BE2C (cell line): ENCODE data around the gene CSF1. TPM values are rescaled to one million over a fixed set of nuclear protein-coding genes. Genes with fewer than 3 reads are reported as not detected.
A peak's percentile ranks its signal among the peaks of the same experiment; 100 is the strongest.
"Not testable (repeated sequence)": the region's sequence is repeated elsewhere in the genome, so short reads cannot be mapped to it uniquely, and the experiment has no call there.

Experiments
- DNase-seq: peaks from one replicate; pipeline ENCODE4 v3.0.0-alpha.2; 2020
- H3K27me3 ChIP-seq: fragments of 250-450 bp; sonication (Bioruptor Pico); 2 replicates; pipeline ENCODE4 v1.5.1; 2020; ENCODE audit warnings: mild to moderate bottlenecking
- H3K36me3 ChIP-seq: fragments of 250-450 bp; sonication (Bioruptor Pico); 2 replicates; pipeline ENCODE4 v1.5.1; 2020; ENCODE audit warnings: mild to moderate bottlenecking
- H3K4me1 ChIP-seq: fragments of 250-450 bp; sonication (Bioruptor Pico); 2 replicates; pipeline ENCODE4 v1.5.1; 2020
- H3K4me3 ChIP-seq: 2 replicates; pipeline ENCODE4 v1.5.1; 2011; ENCODE audit warnings: low read depth, low read length
- H3K9me3 ChIP-seq: fragments of 250-450 bp; sonication (Bioruptor Pico); 2 replicates; pipeline ENCODE4 v1.5.1; 2020
- CTCF ChIP-seq: IDR thresholded peaks from 2 replicates; pipeline ENCODE4 v1.5.1; 2012; ENCODE audit warnings: mild to moderate bottlenecking, low read depth, low read length
- polyA plus RNA-seq: library from polyadenylated mRNA; unstranded; fragments of >200 nt; gene quantifications from one replicate; pipeline ENCODE4 v1.2.1, GENCODE V29; 2012; ENCODE audit warnings: low read depth, missing spikeins; ENCODE audit not compliant: insufficient read length, insufficient read depth

Gene CSF1
- 9.1 TPM for polyA plus RNA-seq

GRCh38 chr1:109910123-109910962 is at the start of gene CSF1:
Gene CSF1, plus strand, starts transcription at chr1:109910849. Its CDS starts 175 bp downstream, at chr1:109911024.
- Histone ChIP-seq H3K4me3 (peak within 1 kb of the TSS; percentile 77), H3K4me1 (peaks cover 12% of the 10 kb centered on the region), H3K27me3 (no peaks in the 10 kb centered on the region), H3K36me3 (0 out of 2 replicates have a peak, but pooled peaks cover 3% of the 10 kb centered on the region), H3K9me3 (no peaks in the 10 kb centered on the region)
- peak; percentile 73 for DNase-seq
- no peak for TF ChIP-seq CTCF

GRCh38 chr1:109861616-109862015 is 49.0 kb upstream of the CSF1 start:
- H3K36me3 ChIP-seq, H3K4me3 ChIP-seq, DNase-seq, H3K27me3 ChIP-seq, H3K9me3 ChIP-seq, H3K4me1 ChIP-seq: not testable (repeated sequence)

GRCh38 chr1:109863667-109864046 is 47.0 kb upstream of the CSF1 start:
- no peak for TF ChIP-seq CTCF
- no peaks in the 10 kb centered on the region for H3K27me3 ChIP-seq
- DNase-seq: no peak
- H3K4me3 ChIP-seq: no peak overlapping the region
- H3K36me3 ChIP-seq: no peaks in the 10 kb centered on the region
- H3K4me1 ChIP-seq: no peaks in the 10 kb centered on the region
- H3K9me3 ChIP-seq: peaks cover 4% of the 10 kb centered on the region

GRCh38 chr1:109864047-109864822 is 46.4 kb upstream of the CSF1 start:
- Histone ChIP-seq H3K9me3 (peaks cover 4% of the 10 kb centered on the region), H3K4me3 (no peak overlapping the region), H3K27me3 (no peaks in the 10 kb centered on the region), H3K4me1 (no peaks in the 10 kb centered on the region), H3K36me3 (no peaks in the 10 kb centered on the region)
- TF ChIP-seq CTCF: no peak
- DNase-seq: no peak

GRCh38 chr1:109864930-109865612 is 45.6 kb upstream of the CSF1 start:
- DNase-seq: no peak
- no peaks in the 10 kb centered on the region for H3K36me3 ChIP-seq
- TF ChIP-seq CTCF: no peak
- H3K9me3 ChIP-seq: peaks cover 4% of the 10 kb centered on the region
- H3K4me1 ChIP-seq: no peaks in the 10 kb centered on the region
- H3K27me3 ChIP-seq: no peaks in the 10 kb centered on the region
- no peak overlapping the region for H3K4me3 ChIP-seq

- TF ChIP-seq CTCF: no peak
- no peaks in the 10 kb centered on the region for H3K27me3 ChIP-seq
- no peak for DNase-seq
- no peaks in the 10 kb centered on the region for H3K36me3 ChIP-seq
- no peak overlapping the region for H3K4me3 ChIP-seq
- peaks cover 4% of the 10 kb centered on the region for H3K9me3 ChIP-seq
- H3K4me1 ChIP-seq: no peaks in the 10 kb centered on the region
These were observed 44.6 kb upstream of the CSF1 start for GRCh38 chr1:109866071-109866470.
